ENCODE results near the gene ICE2.

The ICE2 gene

DNA sequence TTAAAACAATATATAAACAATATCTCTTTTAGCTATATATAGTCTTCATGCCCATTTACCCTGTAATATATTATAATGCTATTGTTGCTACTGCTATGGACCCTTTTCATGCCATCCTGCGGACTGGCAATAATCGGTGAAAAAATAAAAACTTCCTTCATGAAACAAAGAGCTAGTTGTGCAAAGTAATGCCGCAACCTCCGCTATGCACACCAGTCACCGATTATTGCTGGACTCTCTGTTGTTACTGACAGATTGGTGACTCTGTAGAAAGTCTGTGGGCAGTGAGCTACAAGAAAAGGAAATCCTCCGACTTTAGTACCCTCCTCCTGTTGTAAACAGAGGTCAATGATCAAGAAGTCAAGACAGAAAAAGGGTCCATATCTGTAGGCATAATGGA is 17.9 kb upstream of the ICE2 start:
- no peak for DNase-seq (ENCODE audit: low read depth in 3 of 3)

DNA sequence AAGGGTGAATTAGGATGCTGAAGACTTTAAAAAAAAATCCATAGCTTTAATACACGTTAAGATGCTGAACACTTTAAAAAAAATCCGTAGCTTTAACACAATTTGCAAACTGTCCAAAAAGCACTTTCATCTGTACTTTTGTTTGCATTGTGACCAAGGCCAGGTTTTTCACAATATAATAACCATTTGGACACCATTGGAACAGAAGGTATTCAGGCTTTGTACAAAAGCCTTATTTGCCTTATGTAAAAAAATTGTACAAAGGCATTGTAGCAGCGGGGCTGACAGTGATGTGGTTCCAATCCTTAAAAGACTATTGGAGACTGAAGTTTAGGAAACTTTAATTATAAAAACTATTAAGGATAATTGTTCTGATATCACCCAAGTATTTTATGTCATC is 15.2 kb upstream of the ICE2 start:
- no peak for DNase-seq (ENCODE audit: low read depth in 3 of 3)

DNA sequence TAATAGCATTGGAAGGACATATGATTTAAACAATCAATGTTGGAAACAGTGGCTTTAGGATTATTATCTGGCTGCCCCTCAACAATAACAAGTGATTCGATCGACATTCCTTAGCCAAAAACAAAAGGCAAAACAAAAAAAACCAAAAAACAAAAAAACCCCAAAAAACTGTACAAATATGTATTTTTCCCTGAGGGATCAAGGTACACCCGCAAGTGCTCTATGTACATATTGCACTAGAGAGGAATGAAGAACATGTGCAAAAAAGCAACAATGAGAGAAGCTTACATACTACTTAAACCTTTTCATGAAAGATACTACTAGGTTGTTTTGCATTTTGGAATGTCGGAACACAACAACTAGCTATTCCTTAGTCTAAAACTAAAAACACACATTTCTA is 14.2 kb upstream of the ICE2 start:
- no peak for DNase-seq (ENCODE audit: low read depth in 3 of 3)

DNA sequence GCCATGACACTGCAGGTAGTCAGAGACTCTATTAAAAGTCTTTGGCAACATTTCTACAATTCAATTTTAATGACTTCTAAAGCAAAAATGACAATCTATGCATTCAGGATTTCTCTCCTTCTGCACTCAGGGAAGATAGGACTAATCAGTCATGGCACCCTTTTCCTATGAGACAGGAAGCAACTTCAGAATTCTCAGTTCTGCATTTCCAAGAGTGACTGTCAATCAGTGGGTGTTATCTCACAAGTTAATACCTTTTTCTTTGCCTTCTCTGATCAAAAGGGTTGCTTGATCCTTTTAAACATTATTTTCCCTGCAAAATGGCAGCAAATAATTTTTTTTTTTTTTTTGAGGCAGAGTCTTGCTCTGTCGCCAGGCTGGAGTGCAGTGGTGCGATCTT is 7.8 kb upstream of the ICE2 start:
- DNase-seq (ENCODE audit: low read depth in 3 of 3) = no peak

DNA sequence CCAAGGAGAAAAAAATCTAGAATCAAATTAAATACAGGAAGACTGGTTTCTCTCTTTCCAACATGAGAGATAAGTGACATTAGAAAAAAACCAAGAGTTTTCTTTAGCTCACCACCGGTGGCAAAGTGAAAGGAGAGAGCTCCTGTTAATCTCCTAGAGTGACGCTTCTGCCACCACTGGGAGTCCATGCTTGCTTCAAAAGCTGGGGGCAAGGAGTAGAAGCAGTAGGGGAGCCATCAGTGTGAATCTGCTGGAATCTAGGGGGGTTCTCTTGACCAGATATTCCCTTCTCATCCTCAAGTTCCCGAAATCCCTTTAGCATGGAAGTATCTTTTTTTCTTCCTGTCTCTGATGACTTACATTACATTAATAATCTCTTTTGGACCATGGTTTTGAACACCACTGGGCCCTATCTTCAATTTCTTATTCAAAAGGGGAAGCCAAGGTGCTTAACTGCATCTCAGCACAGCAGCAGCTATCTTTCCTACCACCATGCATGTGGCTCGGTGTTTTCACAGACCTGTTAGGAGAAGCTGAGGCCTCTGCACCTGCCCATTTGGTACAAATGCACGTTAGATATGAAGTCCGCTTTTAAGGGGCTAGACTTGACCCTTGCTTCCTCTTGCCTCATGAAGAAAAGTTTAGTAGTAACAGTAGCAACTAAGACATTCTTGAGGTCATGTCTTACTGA is 6.6 kb upstream of the ICE2 start:
- DNase-seq (ENCODE audit: low read depth in 3 of 3) = no peak

DNA sequence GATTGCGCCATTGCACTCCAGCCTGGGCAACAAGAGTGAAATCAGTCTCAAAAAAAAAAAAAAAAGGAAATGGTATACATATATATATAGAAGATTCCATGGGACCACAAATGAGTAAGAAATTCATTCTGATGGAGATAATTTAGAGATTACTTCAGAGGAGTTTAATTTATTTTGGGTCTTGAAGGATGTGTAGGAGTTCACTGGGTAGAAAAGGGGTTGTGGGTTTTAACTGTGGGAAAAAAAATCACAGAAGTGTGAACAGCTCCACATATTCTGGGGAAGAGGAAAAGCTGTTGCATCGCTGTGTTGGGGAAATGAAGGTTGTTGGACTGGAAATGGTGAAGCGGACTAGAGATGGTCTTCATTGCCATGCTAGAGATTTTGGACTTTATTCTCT is 4.1 kb upstream of the ICE2 start:
- no peak for DNase-seq (ENCODE audit: low read depth in 3 of 3)

DNA sequence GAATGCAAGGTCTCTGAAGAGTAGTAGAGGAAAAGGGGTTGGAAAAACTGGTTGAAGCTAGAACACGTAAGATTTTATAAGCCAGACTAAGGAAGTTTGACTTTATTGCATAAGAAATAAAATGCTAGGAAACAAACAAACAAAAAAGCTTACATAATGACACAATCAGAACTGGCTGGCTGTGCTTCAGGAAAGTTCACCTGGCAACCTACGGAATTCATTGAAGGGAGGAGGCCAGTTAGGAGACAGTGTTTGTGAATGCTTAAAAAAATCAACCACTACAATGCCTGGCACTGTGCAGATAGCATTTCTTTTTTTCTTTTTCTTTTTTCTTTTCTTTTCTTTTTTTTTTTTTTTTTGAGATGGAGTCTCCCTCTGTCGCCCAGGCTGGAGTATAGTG is 1.9 kb upstream of the ICE2 start:
- no peak for DNase-seq (ENCODE audit: low read depth in 3 of 3)

DNA sequence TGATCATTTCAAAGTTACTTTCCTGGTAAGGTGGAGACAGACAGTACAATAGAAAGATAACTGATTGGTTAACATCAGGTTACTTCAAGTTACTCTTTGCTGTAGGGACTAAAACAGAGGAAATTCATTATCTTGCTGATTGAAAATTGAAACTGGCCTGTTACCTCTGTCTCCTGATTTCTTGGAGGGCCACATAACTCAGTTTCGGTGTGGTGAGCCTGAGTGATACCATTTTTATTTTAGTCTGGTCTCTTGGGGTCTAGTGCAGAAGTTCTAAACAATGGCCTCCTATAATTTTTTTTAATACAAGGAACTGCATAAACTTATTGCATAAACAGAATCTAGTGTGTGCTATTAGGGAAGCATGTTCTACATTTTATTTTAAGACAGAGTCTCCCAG is 1.2 kb upstream of the ICE2 start:
- DNase-seq (ENCODE audit: low read depth in 3 of 3) = no peak

DNA sequence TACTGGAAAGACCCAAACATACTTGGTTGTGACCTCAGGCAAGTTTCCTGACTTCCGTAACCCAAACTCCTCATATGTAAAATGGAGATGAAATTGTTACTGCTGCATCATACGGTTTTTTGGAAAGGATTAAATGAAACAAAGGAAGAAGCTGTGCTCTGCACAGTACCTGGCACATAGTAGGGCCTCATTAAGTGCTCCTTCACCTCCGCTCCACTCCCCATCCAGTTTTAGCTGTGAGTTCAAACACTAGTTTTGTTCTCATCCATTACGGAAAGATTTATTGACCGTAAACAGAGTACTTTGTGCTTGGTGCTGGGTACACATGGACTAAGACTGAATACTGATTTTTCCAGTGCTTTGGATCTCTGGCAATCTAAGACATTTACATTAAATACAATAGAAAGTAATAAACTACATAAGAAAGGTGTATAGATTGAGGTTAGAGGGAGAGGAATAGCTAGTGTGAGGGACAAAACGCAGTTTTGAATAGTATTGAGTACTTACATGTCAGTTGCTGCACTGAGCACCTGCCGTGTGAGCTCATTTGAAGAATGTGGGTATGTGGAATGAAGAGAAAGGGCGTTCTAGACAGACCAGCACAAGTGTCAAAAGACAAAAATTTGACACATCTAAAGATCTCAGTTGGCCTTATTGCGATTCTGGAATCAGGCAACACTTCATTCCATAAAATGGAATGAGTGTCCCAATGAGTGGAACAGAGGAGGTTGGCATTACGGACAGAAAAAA is 594 bp upstream of the ICE2 start:
- DNase-seq (ENCODE audit: low read depth in 3 of 3) = no peak

DNA sequence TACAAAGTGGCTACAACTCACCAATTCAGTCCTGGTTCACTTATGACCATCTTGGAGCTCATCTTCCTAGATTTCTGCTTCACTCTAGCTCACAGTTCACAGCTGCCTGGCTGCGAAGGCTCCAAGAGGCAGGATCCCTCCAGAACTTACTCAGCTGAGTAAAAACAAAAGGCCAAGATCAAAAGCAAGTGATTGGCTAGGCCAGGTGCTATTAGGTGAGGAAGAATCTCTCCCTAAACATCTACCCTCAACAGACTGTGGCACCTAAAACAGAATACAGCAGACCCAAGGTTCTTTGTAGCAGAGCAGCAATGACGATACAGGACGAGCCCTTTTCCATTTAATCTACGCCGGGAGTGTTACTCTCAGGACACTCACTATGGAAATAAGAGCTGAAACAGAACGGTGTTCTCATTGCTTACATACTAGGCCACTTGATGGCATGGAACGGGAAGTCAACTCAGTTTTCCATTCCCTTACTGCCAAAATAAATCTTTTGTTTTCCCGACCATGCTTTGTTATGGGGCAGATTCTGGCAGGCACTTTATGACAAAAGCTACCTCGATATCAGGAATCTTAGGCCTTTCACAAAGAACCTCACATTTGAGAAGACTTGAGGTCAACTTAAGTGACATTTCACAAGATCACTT is 901 bp downstream of the ICE2 start:
- no peak for DNase-seq (ENCODE audit: low read depth in 3 of 3)

DNA sequence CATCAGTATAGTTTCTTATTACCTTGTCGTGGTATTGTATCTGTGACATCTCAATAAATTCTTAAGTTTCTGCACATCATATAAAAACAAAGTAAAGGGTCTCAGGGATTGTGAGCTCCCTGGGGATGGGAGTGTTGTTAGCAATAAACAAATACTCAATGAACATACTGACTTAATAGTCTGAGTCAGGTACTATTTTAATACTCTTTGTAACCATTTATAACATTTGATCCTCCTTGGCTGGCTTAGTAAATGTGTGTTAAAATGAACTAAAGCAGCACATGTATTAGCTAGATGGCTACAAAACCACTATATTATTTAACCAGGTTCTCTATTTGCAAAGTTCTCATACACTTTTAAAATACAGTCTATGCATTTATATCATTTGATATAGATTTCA is 1.8 kb downstream of the ICE2 start:
- DNase-seq (ENCODE audit: low read depth in 3 of 3) = no peak

DNA sequence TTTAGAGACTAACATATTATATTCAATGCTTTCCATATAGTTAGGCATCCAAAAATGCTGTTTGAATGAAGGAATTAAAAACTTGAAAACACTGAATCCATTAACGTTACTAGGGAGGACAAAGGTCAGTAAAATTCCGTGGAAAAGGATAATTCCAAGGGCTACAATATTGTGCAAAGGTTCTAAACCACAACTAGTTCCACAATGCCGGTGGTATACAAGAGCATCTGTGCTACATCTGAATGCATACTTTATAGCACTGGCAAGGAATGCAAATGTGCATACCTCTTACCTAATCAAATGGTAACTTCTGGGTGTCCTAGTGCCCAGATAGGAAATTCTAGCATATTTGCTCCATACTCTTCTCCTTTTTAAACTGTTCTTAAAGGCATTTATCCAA is 2.2 kb downstream of the ICE2 start:
- DNase-seq (ENCODE audit: low read depth in 3 of 3) = no peak

DNA sequence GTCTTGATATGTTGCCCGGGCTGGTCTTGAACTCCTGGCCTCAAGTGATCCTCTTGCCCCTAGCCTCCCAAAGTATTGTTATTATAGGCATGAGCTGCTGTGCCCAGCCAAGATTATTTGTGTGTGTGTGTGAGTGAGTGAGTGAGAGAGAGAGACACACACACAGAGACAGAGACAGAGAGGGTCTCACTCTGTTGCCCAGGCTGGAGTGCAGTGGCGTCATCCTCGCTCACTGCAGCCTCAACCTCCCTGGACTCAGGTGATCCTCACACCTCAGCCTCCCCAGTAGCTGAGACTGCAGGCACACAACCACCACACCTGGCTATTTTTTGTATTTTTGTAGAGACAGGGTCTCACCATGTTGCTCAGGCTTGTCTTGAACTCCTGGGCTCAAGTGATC is 5.8 kb downstream of the ICE2 start:
- no peak for DNase-seq (ENCODE audit: low read depth in 3 of 3)

DNA sequence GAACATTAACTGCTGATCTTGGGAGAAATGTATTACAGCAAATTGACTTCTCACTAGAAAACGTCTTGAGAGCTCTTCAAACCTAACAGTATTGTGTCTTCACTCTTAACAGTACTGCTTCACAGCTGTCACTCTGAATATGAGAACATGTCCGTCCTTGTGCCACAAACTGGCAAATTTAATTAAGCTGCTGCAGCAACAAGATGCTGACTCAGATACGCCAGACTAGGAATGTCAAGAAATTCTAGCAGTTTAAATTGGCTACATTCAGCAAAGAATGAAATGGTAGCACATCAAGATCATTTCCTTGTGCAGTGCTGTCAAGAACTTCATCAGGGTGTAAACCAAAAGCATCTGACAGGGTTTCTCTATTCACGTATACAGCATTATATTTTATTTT is 7.6 kb downstream of the ICE2 start:
- DNase-seq (ENCODE audit: low read depth in 3 of 3) = no peak

DNA sequence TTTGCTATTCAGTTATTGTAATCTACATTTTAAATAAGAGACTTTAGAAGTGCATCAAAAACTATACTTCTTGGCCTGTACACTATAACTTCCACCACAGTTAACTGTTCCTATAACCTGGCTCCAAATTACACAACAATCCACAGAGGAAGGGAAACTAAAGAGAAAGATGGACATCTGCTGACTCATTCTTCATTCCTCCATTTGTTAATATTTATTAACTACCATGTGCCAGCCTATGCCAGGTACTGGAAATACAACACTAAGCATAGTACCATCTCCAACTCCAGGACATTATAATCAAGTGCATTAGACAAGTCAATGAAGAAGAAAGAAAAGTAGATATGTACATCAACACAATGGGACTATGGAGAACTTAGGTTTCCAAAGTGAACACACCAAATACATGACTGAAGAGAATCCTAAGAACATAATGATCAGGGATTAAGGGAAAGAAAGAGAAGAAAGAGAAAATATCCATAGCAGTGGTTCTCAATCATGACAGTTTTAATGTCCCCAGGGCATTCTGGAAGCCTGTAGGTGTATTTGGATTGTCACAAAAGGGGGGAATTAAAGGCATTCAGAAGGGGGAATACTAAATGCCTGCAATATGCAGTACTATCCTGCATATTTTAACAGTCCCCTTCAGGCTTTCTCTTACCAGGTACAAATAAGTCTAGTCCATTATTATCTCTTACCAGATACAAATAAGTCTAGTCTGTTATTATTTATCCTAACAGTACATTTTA is 8.9 kb downstream of the ICE2 start:
- DNase-seq (ENCODE audit: low read depth in 3 of 3) = no peak

DNA sequence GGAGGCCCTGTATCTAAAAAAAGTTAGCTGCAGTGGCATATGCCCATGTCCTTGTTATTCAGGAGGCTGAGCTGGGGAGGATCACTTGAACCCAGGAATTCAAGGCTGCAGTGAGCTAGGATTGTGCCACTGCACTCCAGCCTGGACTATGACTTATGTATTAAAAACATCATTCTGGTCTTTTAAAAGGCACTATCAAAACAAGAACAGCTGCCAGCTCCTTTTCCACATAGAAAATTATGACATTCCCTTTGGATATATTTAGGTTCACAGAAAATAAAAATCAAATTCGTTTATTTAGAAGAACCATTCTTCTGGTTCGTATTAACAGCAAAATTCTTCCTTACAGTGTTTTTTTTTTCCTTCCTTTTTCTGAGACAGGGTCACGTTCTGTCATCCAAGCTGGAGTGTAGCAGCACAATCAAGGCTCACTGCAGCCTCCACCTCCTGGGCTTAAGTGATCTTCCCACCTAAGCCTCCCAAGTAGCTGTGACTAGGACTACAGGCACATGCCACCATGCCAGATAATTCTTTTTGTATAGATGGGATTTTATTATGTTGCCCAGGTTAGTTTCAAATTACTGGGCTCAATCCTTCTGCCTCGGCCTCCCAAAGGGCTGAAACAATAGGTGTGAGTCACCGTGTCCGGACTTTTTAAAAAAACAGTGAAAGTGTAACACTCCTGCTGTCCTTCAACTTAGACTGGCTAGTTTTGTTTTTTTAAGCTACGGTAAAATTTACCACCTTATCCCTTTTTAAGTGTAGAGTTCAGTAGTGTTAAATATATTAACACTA is 13.9 kb downstream of the ICE2 start:
- no peak for DNase-seq (ENCODE audit: low read depth in 3 of 3)

DNA sequence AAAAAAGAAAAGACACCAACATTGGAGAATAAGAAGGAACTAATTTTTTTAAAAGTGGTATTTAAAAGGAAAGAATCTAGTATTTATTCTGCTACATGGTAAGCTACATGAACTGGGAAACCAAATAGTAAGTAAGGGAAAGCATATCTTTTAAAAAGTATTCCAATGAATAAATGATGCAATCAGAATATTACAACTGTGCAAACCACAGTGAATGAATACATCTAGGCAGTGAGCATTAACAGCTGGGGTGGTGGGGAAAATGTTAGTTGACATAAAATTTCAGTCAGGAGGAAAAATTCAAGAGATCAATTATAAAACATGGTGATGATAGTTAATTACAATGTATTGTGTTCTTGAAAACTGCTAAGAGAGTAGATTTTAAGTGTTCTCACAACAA is 16.9 kb downstream of the ICE2 start:
- no peak for DNase-seq (ENCODE audit: low read depth in 3 of 3)

DNA sequence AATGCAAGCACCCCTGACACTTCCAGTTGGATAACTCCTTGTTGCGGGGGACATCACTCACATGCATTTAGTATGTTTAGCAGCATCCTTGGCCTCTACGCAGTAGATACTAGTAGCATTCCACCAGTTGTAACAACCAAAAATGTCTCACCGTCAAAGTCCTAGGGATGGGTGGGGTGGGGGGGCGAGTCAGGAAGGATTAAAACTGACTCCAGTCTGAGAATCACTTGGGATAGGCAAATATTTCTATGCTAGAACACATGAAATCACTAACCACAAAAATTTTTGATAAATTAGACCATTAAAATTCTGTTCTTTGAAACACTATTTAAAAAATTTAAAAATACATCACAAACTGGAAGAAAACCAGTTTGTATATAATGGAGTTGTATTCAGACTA is 18.0 kb downstream of the ICE2 start:
- DNase-seq (ENCODE audit: low read depth in 3 of 3) = no peak

DNA sequence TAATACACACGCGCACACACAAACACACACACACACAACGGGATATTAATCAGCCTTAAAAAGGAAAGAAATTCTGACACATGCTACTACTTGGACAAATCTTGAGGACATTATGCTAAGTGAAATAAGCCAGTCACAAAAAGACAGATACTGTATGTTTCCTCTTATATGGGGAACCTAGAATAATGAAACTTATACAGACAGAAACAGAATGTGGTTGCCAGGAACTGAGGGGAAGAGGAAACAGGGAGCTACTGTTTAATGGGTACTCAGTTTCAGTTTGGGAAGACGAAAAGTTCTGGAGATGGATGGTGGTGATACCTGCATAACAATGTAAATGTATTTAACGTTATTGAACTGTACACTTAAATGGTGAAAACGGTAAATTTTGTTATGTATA is 20.2 kb downstream of the ICE2 start:
- no peak for DNase-seq (ENCODE audit: low read depth in 3 of 3)

DNA sequence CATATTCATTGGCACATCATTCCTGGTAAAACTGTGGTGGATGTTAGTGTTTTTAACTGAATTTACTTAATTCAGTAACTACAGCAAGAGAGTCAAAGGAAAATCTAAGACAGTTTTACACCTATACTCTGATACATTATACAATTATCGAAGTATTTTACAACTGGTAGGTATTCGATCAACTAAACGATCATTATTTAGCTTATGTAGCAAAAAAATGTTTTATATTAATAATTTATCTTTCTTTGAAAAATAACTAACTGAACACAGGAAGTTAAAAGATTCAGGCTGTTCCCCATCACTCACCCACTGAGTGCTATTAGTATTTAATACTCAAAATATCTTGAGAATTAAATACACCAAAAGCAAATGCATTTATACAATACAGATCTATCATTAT is 21.0 kb downstream of the ICE2 start:
- DNase-seq (ENCODE audit: low read depth in 3 of 3) = no peak

DNA sequence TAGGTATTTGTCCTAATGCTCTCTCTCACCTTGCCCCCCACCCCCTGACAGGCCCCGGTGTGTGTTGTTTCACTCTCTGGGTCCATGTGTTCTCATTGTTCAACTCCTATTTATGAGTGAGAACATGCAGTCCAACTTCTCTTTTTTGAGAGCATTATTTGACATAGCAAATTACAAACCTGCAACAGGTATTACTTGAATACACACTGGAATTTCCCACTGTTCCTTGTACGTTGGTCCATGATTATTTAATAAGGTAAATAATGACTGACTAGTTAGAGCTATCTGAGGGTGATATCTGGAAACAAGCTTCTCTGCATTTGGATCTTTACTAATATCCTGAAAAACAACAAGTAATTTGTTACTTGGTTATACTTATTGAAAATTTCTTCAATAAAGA is 24.1 kb downstream of the ICE2 start:
- no peak for DNase-seq (ENCODE audit: low read depth in 3 of 3)
